ENCODE data around the gene CLMN.
"Not testable (repeated sequence)": the region's sequence is repeated elsewhere in the genome, so short reads cannot be mapped to it uniquely, and the experiment has no call there.

Gene CLMN

DNA sequence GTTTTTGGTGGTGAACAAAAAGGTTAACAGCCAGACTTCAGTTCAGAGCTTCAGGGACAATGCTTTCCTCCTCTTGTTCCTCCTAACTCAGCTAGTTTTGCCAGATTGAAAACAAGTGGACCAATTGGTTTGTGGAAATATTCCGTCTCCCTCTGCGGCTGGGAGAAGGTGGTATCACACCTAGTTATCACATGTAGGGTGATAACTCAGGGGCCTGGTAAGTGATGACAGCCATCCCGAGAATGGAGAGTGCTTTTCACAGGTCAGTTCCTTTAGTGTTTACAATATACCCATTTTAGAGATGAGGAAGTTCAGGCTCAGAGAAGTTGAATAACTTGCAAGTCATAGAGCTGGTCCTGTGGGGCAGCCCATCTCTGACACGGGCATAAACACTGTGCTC is 101.7 kb downstream of the CLMN start:
- no peak for DNase-seq

- no peak for DNase-seq
Observed at GRCh38 chr14:95217391-95217900, 102.3 kb downstream of the CLMN start.

GRCh38 chr14:95216008-95216407 is 103.7 kb downstream of the CLMN start:
- DNase-seq = no peak

- no peak for DNase-seq
Observed at GRCh38 chr14:95215094-95215725, 104.5 kb downstream of the CLMN start.

GRCh38 chr14:95213774-95214173 is 105.9 kb downstream of the CLMN start:
- no peak for DNase-seq

GRCh38 chr14:95211721-95212504 is 107.8 kb downstream of the CLMN start:
- no peak for DNase-seq

- no peak for DNase-seq
Observed at GRCh38 chr14:95210699-95211098, 109.0 kb downstream of the CLMN start.

DNA sequence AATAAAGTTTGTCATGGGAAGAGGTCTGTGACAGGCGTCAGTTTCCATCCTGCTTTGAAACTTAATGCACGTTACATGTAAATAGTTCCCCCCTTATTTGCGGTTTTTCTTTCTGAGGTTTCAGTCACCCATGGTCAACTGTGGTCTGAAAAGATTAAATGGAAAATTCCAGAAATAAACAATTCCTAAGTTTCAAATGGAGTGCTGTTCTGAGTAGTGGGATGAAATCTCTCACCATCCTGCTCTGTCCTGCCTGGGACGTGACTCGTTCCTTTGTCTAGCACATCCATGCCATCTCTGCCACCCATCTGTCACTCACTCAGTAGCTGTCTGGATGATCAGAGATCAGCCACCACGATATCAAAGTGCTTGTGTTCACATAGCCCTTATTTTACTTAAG is 111.1 kb downstream of the CLMN start:
- DNase-seq = no peak

DNA sequence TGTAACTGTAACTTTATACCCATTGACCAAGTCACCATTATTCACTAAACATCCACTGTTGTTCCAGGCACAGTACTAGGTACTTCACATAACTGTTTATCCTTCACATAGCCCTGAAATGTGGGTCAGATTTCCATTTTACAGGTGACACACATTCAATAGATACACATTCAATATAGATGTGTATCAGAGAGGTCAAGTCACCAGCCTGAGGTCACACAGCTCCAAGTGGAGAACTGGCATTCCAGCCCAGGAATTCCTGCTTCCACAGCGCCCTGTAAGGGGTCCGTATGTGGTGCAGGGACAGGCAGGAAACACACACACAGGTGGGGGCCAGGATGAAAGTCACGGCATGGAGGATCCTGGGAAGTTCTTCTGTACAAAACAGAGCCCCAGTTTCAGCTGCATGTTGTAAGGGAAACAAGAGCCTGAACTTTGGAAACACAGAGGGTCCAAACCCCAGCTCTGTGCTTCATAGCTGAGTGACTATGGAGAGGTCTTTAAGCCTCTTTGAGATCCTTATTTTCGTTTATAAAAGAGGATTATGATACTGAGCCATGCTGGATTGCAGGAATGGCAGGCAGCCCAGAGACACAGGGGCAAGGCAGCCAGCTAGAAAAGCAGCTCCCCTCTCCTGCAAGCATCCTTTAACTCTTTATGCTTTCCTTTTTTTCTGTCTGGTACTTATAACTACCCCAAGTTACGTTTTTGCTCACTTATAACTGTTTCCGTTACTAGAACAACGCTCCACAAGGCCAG is 112.1 kb downstream of the CLMN start:
- DNase-seq = no peak

DNA sequence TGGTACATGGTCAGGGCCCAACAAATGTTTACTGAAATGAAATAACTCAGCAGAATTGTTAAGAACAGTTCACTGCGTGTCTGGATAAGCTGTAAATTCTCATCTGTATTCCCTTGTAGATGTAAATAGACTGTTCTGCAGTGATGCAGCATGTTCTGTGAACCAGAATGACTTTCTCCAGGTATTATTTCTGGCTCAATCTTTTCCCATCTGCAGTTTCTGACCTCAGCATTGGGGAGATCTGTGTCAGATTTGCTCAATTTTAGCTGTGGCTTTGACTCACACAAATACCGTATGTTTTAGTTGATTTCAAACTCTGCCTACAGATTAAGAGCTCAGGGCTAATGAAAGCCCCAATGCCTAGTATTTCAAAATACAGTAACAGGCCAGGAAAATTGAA is 113.2 kb downstream of the CLMN start:
- DNase-seq = no peak

GRCh38 chr14:95204705-95205104 is 115.0 kb downstream of the CLMN start:
- no peak for DNase-seq

DNA sequence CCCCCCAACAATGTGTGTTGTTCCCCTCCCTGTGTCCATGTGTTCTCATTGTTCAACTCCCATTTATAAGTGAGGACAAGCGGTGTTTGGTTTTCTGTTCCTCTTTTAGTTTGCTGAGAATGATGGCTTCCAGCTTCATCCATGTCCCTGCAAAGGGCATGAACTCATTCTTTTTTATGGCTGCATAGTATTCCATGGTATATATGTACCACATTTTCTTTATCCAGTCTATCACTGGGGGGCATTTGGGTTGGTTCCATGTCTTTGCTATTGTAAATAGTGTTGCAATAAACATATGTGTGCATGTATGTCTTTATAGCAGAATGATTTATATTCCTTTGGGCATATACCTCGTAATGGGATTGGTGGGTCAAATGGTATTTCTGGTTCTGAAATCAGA is 118.0 kb downstream of the CLMN start:
- not testable (repeated sequence) for DNase-seq

- DNase-seq = no peak
Observed at GRCh38 chr14:95200404-95200803, 119.3 kb downstream of the CLMN start.

- no peak for DNase-seq
Observed at GRCh38 chr14:95199298-95199983, 120.3 kb downstream of the CLMN start.

GRCh38 chr14:95198320-95198719 is 121.4 kb downstream of the CLMN start:
- no peak for DNase-seq

GRCh38 chr14:95197551-95197950 is 122.2 kb downstream of the CLMN start:
- no peak for DNase-seq

DNA sequence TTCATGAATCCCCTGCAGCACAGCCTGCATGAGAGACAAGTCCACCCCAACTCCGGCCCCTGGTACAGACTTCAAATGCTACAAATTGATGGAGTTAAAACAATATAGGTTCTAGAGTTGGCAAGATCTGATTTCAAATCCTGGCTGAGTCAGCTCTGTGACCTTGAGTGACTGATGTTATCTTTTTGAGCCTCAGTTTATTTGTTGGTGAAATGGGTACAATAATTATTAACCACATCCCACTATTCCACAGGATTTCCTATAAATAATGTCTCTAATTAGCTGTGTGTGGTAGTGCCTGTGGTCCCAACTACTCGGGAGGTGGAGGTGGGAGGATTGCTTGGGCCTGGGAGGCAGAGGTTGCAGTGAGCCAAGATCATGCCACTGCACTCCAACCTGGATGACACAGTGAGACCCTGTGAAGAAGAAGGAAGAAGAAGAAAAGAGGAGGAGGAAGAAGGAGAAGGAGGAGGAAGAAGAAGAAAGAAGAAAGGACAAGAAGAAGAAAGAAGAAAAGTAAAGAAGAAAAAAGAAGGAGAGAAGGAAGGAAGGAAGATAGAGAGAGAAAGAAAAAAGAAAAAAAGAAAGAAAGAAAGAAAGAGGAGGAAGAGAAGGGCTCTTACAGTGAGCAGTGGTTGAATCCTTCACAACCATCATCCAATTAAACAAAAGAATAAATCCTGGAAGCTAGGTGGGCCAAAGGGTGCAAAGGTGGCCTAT is 122.7 kb downstream of the CLMN start:
- DNase-seq = no peak

DNA sequence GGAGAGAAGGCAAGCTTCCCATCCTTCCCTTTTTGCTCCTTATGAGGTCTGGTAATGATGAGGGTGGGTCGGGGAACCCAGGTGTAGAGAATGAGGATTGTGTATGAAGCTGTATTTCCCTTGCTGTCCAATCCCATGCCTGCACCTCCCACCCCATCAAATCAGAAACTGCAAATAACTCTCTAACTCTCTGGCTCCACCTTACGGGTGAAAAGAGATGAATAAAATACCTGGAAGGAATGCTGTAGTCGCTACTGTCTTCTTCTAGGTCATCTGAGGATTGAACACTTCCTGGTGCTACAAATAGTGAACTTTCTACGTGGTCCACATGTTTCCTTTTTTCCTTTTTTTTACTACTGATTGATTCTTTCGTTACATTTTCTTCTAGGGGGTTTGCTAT is 123.4 kb downstream of the CLMN start:
- no peak for DNase-seq

DNA sequence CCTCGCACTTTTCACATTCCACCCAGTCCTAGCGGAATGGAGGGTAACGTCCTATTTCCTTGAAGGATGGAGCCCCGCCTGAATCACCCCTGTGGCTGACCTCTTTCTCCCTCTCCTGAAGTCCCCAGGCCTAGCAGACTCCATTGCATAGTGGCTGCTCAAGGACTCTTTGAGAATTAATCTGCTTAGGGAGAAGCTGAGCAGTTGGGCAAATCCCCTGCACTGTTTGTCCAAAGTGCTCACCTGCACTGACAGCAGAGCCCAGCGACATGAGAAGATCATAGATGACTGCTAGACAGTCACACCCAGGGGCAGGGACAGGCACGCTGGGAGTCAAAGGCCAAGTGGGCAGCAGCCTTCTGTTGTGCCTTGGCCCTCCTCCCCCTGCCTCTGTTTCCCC is 124.7 kb downstream of the CLMN start:
- no peak for DNase-seq

DNA sequence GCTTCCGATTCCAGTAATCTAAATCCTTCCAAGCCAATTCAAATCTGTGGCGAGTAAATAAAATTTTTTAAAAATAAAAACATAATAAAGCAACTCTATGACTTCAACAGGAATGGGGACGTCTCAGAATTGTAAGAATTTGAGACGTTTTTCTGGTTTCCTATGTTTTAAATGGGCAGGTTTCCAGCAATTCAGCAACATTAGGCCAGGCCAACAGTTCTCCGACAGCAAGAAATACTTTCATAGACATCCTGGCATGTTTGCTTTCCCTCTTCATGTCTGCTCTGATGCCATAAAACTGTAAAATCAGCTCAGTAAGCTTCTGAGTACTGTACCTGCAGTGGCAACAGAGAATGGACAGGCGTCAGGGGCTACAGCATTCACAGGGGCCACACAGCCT is 126.6 kb downstream of the CLMN start:
- DNase-seq = no peak

GRCh38 chr14:95192311-95192710 is 127.4 kb downstream of the CLMN start:
- DNase-seq = no peak

Measured in fibroblast of skin of back (primary cell).